ENCODE results near the gene ZFYVE28. TPM values are rescaled to one million over a fixed set of nuclear protein-coding genes. Genes with fewer than 3 reads are reported as not detected.

The ZFYVE28 gene
- total RNA-seq, 4 donors from 2014 or later, result 8.5 to 15.0 (median 11.7) TPM

GRCh38 chr4:2289311-2289954, 129.0 kb downstream of the ZFYVE28 start:
- TF ChIP-seq CTCF (IDR thresholded peaks at IDR 0.05; ENCODE audit: low read depth), result no peak

DNA sequence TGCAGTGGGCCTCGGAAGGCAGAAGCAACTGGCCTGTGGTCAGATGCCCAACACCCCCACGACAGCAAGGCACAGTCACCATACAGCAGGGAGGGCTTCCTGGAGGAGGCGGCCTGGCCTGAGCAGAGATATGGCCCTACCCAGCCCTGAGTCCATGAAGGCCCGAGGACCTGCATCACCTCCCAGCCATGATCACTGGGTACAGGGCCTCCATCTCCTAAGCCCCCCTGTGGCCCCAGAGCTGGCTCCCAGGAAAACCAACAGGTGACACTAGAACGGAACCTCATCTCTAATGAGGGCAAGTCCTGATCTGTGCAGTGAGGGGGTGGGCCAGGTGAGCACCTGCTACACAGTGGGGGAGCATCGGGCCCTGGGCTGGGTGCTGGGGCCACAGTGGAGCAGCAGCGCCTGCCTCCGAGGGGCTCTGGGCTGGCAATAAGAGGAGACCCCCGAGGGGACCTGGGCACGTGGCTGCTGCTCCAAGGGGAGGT, 130.3 kb downstream of the ZFYVE28 start:
- TF ChIP-seq CTCF (IDR thresholded peaks at IDR 0.05; ENCODE audit: low read depth), result no peak

DNA sequence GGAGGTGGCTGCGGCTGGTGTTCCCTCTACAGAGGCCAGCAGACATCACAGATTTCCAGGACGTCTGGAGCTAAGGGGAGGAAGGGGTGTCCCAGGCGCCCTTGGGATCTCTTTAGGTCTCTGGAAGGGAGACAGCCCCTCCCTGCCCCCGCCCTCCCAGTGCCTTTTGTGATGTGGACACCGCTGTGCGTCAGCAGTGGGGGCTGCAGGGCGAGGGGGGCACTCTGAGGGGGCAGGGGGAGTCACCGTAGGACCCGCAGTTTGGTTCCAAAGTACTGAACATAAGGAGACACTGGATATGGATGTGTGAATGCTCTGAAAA, 130.9 kb downstream of the ZFYVE28 start:
- TF ChIP-seq CTCF (IDR thresholded peaks at IDR 0.05; ENCODE audit: low read depth), result no peak

- TF ChIP-seq CTCF (IDR thresholded peaks at IDR 0.05; ENCODE audit: low read depth), result no peak
Measured at GRCh38 chr4:2286904-2287593, 131.4 kb downstream of the ZFYVE28 start.

DNA sequence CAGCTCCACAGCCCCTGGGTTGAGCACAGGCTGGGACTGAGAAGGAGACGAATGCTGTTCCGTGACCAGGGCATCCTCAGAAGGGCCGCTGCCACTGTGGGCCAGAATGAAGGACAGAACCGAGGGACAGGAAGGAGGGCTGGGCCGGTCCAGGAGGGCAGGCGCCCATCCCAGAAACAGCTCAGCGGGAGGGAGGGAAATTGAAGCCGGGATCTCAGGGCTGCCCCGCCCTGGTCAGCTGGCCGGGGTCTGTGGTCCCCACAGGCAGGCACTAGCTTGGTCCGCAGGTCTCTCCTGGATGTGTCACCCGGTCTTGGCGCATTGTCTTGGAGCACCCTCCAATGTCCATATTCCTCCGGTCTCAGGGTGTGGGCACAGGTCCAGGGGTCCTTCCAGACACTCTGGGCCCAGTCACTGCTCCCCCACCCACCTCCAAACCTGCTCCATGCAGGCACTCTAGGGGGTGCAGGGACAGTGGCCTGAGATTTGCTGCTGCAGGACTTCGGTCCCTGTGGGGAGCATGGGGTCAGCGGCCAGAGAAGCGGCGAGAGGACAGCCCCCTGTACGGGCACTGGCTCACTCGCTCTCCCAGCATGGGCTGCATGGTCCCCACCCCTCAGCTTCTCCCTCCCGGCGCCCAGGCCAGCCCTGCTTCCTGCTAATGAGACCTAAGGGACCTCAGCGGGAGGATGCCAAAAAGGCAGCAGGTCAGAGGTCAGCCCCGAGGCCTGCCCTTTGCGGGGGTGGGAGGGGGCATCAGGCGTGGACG, 132.6 kb downstream of the ZFYVE28 start:
- TF ChIP-seq CTCF (IDR thresholded peaks at IDR 0.05; ENCODE audit: low read depth), result no peak

DNA sequence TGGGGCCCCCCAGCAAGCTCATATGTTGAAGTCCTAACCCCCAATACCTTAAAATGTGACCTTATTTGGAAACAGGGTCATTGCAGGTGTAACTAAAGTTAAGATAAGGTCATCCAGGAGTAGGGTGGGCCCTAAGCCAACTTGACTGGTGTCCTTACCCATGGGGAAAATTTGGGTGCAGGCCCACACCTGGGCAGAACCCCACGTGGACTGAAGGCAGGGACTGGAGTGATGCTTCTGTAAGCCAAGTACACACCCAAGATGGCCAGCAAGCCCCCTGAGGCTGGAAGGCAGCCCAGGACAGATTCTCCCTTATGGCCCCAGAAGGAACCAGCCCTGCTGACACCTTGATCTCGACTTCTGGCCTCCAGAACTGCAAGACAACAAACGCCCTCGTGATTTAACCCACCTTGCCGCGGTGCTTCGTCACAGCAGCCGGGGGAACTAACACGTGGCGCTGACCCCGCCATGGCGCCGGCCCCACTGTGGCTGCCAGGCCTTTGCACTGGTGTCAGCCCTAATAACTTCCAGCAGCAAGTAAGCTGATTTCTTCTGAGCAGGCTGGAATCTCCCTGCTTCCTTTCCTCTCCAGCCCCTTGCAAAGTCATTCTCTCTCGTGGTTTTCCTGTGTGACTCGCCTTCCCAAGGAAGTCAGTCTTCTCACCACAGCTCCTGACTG, 133.4 kb downstream of the ZFYVE28 start:
- no peak for TF ChIP-seq CTCF (IDR thresholded peaks at IDR 0.05; ENCODE audit: low read depth)
